Hematopoietic multipotent progenitor cell (in vitro differentiated cells): ENCODE data around the gene TRMT1. TPM values are rescaled to one million over a fixed set of nuclear protein-coding genes. Genes with fewer than 3 reads are reported as not detected.

ENCODE experiments used
- DNase-seq, 3 donors: peaks; one replicate each; pipeline ENCODE4 v3.0.0-alpha.2; 2011 to 2015; ENCODE audit warnings: low read depth in 2 of 3, low spot score in 2 of 3
- total RNA-seq: library from RNA; depleted of rRNA; stranded (reverse); fragments of >200 nt; gene quantifications from one replicate; pipeline ENCODE4 v1.2.3, GENCODE V29; 2012

The TRMT1 gene
- total RNA-seq, 1 donor: 60.9 TPM

GRCh38 chr19:13057744-13058143 lies 58.8 kb downstream of the TRMT1 start:
- no peak for DNase-seq

GRCh38 chr19:13057147-13057572 lies 59.4 kb downstream of the TRMT1 start:
- no peak for DNase-seq

GRCh38 chr19:13056052-13056660 lies 60.4 kb downstream of the TRMT1 start:
- peak in 1 of 3 donors; percentile 37 for DNase-seq

- no peak for DNase-seq
These were observed 61.1 kb downstream of the TRMT1 start for GRCh38 chr19:13055213-13056051.

Other genes starting within 250 kb of the TRMT1 start
- 25.6 TPM for gene DNASE2, start 235.3 kb downstream of the TRMT1 start, total RNA-seq
- 71.4 TPM for gene KLF1, start 229.5 kb downstream of the TRMT1 start, total RNA-seq
- 87.3 TPM for gene GCDH, start 225.6 kb downstream of the TRMT1 start, total RNA-seq
- gene SYCE2, start 197.4 kb downstream of the TRMT1 start, total RNA-seq: 0.27 TPM
- 134 TPM for gene FARSA, start 183.0 kb downstream of the TRMT1 start, total RNA-seq
- 1,092 TPM for gene CALR, start 178.1 kb downstream of the TRMT1 start, total RNA-seq
- gene RAD23A, start 170.9 kb downstream of the TRMT1 start, total RNA-seq: 84.3 TPM
- 24.5 TPM for gene GADD45GIP1, start 159.5 kb downstream of the TRMT1 start, total RNA-seq
- gene DAND5, start 147.2 kb downstream of the TRMT1 start, total RNA-seq: under 0.01 TPM
- gene NFIX, start 121.3 kb downstream of the TRMT1 start, total RNA-seq: 23.4 TPM
- gene LYL1, start 13.9 kb downstream of the TRMT1 start, total RNA-seq: 305 TPM
- gene NACC1, start 1.5 kb upstream of the TRMT1 start, total RNA-seq: 73.5 TPM
- gene STX10, start 33.6 kb upstream of the TRMT1 start, total RNA-seq: 86.2 TPM
- gene IER2, start 33.7 kb upstream of the TRMT1 start, total RNA-seq: 382 TPM